CD4-positive, alpha-beta T cell treated with Interleukin-4 for 1 hour (primary cell): ENCODE measurements around the gene JUN.

ENCODE experiments used
- DNase-seq, 2 donors: peaks; one replicate each; pipeline ENCODE4 v3.0.0-alpha.2; 2020 to 2022

Gene JUN

GRCh38 chr1:58754683-58755467, 29.0 kb downstream of the JUN start:
- DNase-seq, result peak; percentile 28 to 58

GRCh38 chr1:58754073-58754613, 29.7 kb downstream of the JUN start:
- no peak for DNase-seq

GRCh38 chr1:58753431-58753866, 30.4 kb downstream of the JUN start:
- no peak for DNase-seq

- DNase-seq, result no peak
Measured at GRCh38 chr1:58749646-58750045, 34.2 kb downstream of the JUN start.

GRCh38 chr1:58748666-58749065, 35.2 kb downstream of the JUN start:
- no peak for DNase-seq

GRCh38 chr1:58746757-58747156, 37.1 kb downstream of the JUN start:
- no peak for DNase-seq

GRCh38 chr1:58746182-58746581, 37.7 kb downstream of the JUN start:
- no peak for DNase-seq

- DNase-seq, result no peak
Measured at GRCh38 chr1:58745666-58746065, 38.2 kb downstream of the JUN start.

GRCh38 chr1:58745117-58745516, 38.7 kb downstream of the JUN start:
- DNase-seq, result no peak

- DNase-seq, result no peak
Measured at GRCh38 chr1:58741678-58742553, 41.9 kb downstream of the JUN start.

GRCh38 chr1:58739856-58740466, 43.9 kb downstream of the JUN start:
- peak in 1 of 2 donors; percentile 73 for DNase-seq

- peak in 1 of 2 donors; percentile 14 for DNase-seq
Measured at GRCh38 chr1:58738876-58739275, 45.0 kb downstream of the JUN start.

- DNase-seq, result no peak
Measured at GRCh38 chr1:58735586-58735985, 48.3 kb downstream of the JUN start.

- no peak for DNase-seq
Measured at GRCh38 chr1:58734630-58735029, 49.2 kb downstream of the JUN start.

- no peak for DNase-seq
Measured at GRCh38 chr1:58732087-58732775, 51.6 kb downstream of the JUN start.
